ENCODE measurements around the gene PRIM2. TPM values are rescaled to one million over a fixed set of nuclear protein-coding genes. Genes with fewer than 3 reads are reported as not detected.
"Not testable (repeated sequence)": the region's sequence is repeated elsewhere in the genome, so short reads cannot be mapped to it uniquely, and the experiment has no call there.

PRIM2 gene
- total and polyA plus RNA-seq, 8 donors = 11.2 to 18.8 (median 14.8) TPM

- Histone ChIP-seq H3K27ac (peak overlapping the region in 1 of 2 donors; percentile 3), H3K27me3 (no peaks in the 10 kb centered on the region), H3K9me3 (no peaks in the 10 kb centered on the region), H3K36me3 (no peaks in the 10 kb centered on the region), H3K4me1 (no peaks in the 10 kb centered on the region), H3K4me3 (no peak overlapping the region)
- ATAC-seq = no peak
- DNase-seq = no peak
- TF ChIP-seq CTCF (IDR thresholded peaks at IDR 0.05) = no peak
- intact Hi-C loops (cut with DNase I) = no loop called here
These were observed 13.3 kb upstream of the PRIM2 start for GRCh38 chr6:57303931-57304681.

GRCh38 chr6:57305107-57305506 is 12.3 kb upstream of the PRIM2 start:
- DNase-seq (no peak), ATAC-seq (no peak)
- intact Hi-C loops (cut with DNase I) = no loop called here
- H3K27me3 ChIP-seq = no peaks in the 10 kb centered on the region
- H3K36me3 ChIP-seq = no peaks in the 10 kb centered on the region
- TF ChIP-seq CTCF (IDR thresholded peaks at IDR 0.05) = no peak
- H3K9me3 ChIP-seq = no peaks in the 10 kb centered on the region
- H3K4me3 ChIP-seq = no peak overlapping the region
- peak overlapping the region in 1 of 2 donors; percentile 42 for H3K27ac ChIP-seq
- H3K4me1 ChIP-seq = no peaks in the 10 kb centered on the region

GRCh38 chr6:57305761-57306160 is 11.7 kb upstream of the PRIM2 start:
- ATAC-seq (no peak), DNase-seq (no peak)
- no peaks in the 10 kb centered on the region for H3K4me1 ChIP-seq
- no peak for TF ChIP-seq CTCF (IDR thresholded peaks at IDR 0.05)
- H3K27me3 ChIP-seq = no peaks in the 10 kb centered on the region
- H3K27ac ChIP-seq = peak overlapping the region in 1 of 2 donors; percentile 42
- H3K9me3 ChIP-seq = no peaks in the 10 kb centered on the region
- H3K4me3 ChIP-seq = no peak overlapping the region
- H3K36me3 ChIP-seq = no peaks in the 10 kb centered on the region
- intact Hi-C loops (cut with DNase I) = no loop called here

GRCh38 chr6:57306273-57306672 is 11.2 kb upstream of the PRIM2 start:
- Histone ChIP-seq H3K27me3 (no peaks in the 10 kb centered on the region), H3K4me3 (no peak overlapping the region), H3K27ac (no peak overlapping the region), H3K9me3 (no peaks in the 10 kb centered on the region), H3K4me1 (no peaks in the 10 kb centered on the region), H3K36me3 (no peaks in the 10 kb centered on the region)
- ATAC-seq = no peak
- TF ChIP-seq CTCF (IDR thresholded peaks at IDR 0.05) = no peak
- intact Hi-C loops (cut with DNase I) = no loop called here
- no peak for DNase-seq

DNA sequence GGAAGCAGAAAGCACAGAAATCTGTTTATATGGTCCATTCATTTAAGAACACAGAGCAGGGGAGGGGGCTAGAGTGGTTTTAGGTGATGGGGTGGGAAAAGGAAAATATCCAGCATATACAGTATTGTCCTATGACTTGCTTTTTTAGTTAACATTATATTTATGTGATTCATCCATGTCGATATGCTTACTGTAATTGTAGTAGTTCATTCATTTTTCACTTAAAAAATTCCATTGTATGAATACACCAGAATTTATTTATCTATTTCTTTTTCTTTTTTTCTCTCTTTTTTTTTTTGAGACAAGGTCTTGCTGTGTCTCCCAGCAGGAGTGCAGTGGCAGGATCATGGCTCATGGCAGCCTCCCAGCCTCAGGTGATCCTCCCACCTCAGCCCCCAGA is 9.6 kb upstream of the PRIM2 start:
- intact Hi-C loops (cut with DNase I) = no loop called here
- Histone ChIP-seq H3K27me3 (no peaks in the 10 kb centered on the region), H3K4me1 (no peaks in the 10 kb centered on the region), H3K27ac (no peak overlapping the region), H3K36me3 (no peaks in the 10 kb centered on the region), H3K4me3 (no peak overlapping the region), H3K9me3 (no peaks in the 10 kb centered on the region)
- ATAC-seq (no peak), DNase-seq (no peak)
- no peak for TF ChIP-seq CTCF (IDR thresholded peaks at IDR 0.05)

- H3K4me3 ChIP-seq; H3K36me3 ChIP-seq; DNase-seq; ATAC-seq; intact Hi-C loops (cut with DNase I); H3K27ac ChIP-seq; H3K27me3 ChIP-seq; H3K9me3 ChIP-seq; H3K4me1 ChIP-seq: not testable (repeated sequence)
These were observed 8.7 kb upstream of the PRIM2 start for GRCh38 chr6:57308755-57309154.

DNA sequence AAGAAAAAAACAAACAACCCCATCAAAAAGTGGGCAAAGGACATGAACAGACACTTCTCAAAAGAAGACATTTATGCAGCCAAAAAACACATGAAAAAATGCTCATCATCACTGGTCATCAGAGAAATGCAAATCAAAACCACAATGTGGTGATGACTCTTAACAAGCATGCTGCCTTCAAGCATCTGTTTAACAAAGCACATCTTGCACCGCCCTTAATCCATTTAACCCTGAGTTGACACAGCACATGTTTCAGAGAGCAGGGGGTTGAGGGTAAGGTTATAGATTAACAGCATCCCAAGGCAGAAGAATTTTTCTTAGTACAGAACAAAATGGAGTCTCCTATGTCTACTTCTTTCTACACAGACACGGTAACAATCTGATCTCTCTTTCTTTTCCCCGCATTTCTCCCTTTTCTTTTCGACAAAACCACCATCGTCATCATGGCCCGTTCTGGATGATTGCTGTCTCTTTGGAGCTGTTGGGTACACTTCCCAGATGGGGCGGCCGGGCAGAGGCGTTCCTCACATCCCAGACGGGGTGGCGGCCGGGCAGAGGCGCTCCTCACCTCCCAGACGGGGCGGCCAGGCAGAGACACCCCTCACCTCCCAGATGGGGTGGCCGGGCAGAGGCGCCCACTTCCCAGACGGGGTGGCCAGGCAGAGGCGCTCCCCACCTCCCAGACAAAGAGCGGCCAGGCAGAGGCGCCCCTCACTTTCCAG is 7.2 kb upstream of the PRIM2 start:
- DNase-seq; intact Hi-C loops (cut with DNase I); H3K27me3 ChIP-seq; H3K27ac ChIP-seq; H3K4me3 ChIP-seq; H3K36me3 ChIP-seq; H3K4me1 ChIP-seq; ATAC-seq; H3K9me3 ChIP-seq: not testable (repeated sequence)
